Ovary (tissue), 3 donors: Measurements from ENCODE around the gene STX3.
A peak's percentile ranks its signal among the peaks of the same experiment; 100 is the strongest.

Experiments used
- CTCF ChIP-seq, 3 donors: fragments of 450-650 bp in 2 of 3; fragments of 200-600 bp in 1 of 3; IDR thresholded peaks; one replicate each; pipeline versions ENCODE4 v1.5.1 to v1.8.0; 2016 to 2022; ENCODE audit warnings: antibody characterized with exemption in 3 of 3, mild to moderate bottlenecking in 1 of 3
- EP300 ChIP-seq: sonication (generic); formaldehyde crosslinking; IDR thresholded peaks from one replicate; pipeline ENCODE4 v1.6.1; 2017; ENCODE audit warnings: antibody characterized with exemption
- POLR2A ChIP-seq: fragments of 450-650 bp; IDR thresholded peaks from one replicate; pipeline ENCODE4 v1.6.1; 2017; ENCODE audit warnings: antibody characterized with exemption, mild to moderate bottlenecking, moderate library complexity
- donor health status: DM: no; HTN: no; CAD: no.

- TF ChIP-seq CTCF (IDR thresholded peaks at IDR 0.05) (no peak), POLR2A (peak; percentile 19), EP300 (no peak)
Observed at GRCh38 chr11:59754859-59755700, at the start of gene STX3.
